ENCODE measurements around the gene MAP6.
"Not testable (repeated sequence)": the region's sequence is repeated elsewhere in the genome, so short reads cannot be mapped to it uniquely, and the experiment has no call there.

Gene MAP6

DNA sequence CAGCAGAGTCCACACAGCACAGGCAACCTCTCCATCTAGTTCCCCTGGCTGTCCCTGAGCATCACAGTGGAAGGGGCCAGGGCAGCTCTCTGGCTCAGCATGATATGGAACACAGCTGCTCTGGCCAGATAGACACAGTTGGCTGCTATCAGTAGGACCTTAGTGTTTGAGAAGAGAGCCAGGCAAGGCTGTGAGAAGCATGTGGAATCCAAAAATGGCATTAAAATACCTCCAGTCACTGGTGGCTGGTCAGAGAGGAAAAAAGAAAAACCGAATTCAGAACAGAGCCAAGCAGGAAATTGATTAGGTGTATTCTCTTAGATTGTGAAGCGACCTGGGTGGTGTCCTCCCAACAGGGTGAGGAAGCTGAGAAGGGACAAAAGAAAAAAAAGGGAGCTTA is 78.9 kb downstream of the MAP6 start:
- no peak for DNase-seq

- no peak for DNase-seq
These were observed 79.8 kb downstream of the MAP6 start for GRCh38 chr11:75589051-75589450.

- DNase-seq: no peak
These were observed 80.8 kb downstream of the MAP6 start for GRCh38 chr11:75588051-75588481.

DNA sequence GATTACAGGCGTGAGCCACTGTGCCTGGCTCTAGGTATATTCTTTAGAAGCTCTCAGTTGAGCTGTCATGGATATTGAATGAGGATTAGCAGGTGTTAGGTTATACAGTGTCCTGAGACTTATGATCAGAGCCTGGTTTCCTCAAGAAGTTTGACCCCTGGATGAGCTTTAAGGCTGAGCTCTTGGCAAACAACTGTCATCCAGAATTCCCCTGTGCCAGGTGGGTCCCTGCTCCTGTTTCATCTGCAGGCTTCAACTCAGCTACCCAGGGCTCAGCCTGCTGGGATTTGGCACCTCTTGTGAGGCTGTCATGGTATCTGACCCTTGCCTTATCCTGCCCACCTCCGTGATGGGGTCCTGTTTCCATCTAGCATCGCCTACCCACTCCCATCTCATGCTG is 82.4 kb downstream of the MAP6 start:
- DNase-seq: no peak

DNA sequence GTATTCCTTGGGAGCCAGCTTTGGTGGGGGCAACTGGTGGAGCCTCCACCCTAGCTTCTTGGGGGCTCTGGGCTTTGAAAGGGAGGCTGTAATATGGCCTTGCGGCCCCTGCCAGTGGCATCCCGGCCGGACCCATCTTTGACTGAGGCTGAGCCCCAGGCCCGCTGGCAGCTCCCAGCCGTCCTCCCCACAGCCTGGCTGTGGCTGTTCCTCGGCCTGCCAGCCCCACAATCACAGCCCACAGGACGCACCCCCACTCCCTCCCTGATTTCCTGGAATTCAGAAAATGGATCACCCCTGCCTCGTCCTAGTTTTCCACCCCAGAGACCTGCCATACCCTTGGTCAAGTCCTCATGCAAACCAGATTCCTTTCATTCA is 83.6 kb downstream of the MAP6 start:
- DNase-seq: no peak

DNA sequence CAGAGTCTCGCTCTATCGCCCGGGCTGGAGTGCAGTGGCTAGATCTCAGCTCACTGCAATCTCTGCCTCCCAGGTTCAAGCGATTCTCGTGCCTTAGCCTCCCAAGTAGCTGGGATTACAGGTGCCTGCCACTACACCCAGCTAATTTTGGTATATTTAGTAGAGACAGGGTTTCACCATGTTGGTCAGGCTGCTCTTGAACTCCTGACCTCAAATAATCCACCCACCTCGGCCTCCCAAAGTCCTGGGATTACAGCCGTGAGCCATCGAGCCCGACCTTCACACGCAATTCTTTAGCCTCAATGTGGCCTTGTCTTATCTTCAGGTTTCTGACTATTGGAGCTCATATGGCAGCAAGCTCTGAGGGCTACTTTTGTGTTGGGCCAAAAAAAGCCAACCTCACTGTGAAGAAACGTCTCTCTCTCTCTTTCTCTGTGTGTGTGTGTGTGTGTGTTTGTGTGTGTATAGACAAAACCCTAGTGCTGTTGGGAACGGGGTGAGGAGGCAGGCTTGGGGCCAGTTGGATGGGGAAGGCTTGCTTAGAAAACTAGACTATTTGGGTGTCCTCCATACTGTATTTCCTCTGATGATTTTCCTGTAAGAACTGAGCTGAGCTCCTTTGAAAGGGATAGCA is 84.1 kb downstream of the MAP6 start:
- not testable (repeated sequence) for DNase-seq

DNA sequence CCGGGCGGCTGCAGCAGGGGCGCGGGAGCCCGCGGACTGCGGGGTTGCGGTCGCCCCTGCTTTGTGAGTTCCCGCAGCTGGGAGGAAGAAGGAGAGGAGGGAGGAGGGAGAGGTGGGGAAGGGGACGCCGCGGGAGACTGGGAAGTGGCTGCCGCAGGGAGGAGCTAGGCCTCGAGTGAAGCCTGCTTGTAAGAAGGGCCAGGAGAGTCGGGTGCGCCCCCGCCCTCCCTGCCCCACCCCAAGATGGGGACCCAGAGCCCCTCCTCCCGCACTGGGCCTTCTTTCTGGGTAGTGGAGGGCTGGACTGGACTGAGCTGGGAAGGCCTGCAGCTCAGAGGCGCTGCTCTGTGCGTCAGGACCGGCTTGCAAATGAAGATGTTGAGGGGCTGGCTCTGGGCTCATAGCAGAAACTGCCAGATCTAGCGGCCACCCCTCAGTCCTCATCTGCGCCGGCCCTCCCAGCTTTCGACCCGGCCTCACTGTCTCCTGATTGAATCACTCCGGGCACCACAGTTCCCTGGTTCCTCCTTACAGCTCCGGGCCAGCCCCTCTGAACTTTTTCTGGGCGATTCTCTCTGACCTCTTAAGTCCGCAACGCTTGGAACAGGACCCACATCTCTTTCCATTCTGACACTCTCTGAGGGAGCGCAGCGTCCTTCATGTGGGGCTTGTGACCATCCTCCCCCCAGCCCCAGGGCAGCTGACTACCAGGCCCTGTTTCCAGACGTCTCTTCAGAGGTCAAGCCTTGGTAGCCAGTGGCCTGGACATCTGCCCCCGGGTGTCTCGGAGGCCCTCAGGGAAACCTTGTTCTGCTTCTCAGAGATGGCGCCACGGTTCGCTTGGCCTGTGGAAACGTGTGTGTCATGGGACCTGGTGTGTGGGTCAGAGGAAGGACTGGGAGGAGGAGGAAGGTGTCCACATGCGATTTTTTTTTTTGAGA is 84.8 kb downstream of the MAP6 start:
- DNase-seq: no peak

- DNase-seq: peak in 1 of 2 experiments; percentile 15
These were observed 85.7 kb downstream of the MAP6 start for GRCh38 chr11:75582895-75583717.

DNA sequence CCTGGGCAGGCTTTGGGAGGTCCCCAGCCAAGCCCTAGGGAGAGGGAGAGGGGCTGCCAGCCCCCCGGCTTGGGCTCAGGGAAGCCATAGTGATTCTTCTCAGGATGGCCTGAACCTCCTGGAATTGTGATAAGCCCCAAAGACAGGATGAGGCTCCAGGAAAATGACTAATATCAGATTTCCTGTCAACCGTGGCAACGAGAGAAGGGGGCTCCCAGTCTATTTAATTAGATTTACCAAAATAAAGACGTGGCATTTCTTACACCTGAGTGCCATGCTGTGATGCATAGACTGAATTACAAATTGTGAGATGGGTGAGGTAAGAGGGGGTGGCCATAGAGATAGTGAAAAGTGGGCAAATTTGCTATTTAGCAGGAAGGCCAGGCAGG is 86.3 kb downstream of the MAP6 start:
- no peak for DNase-seq

DNA sequence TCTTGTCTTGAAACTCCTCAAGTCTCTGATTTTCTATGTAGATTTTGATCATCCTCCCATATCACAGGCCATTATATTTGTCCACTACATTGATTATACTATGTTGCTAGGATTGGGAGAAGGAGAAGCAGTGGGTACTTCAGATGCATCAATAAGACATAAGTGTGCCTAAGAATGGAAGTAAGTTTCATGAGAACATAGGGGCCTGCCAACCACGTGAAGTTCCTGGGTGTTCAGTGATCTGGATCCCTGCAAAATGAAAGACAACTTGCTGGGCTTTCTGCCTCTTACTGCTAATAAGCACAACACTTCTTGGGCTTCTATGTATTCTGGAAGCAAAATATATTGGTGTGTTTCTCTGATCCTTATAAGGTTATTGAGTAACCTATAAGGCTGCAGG is 89.0 kb downstream of the MAP6 start:
- no peak for DNase-seq

DNA sequence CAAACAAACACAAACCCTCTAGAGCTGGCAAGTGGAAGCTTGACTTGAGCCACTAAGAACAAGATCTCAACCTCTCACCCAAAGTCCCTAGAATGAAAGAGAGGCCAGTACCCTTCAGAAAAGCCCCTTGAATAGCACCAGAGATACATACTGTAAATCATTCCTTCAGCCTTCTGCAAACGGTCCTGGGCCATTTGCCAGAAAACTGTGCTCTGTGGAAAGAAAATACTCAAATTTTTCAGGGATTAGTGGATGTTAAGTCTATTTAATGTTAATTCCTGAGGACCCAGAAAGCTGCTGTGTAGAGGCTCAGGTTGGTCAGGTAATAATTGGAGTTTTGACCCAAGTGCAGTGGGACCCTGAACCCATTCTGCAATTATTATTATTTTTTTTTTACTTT is 89.9 kb downstream of the MAP6 start:
- no peak for DNase-seq

DNA sequence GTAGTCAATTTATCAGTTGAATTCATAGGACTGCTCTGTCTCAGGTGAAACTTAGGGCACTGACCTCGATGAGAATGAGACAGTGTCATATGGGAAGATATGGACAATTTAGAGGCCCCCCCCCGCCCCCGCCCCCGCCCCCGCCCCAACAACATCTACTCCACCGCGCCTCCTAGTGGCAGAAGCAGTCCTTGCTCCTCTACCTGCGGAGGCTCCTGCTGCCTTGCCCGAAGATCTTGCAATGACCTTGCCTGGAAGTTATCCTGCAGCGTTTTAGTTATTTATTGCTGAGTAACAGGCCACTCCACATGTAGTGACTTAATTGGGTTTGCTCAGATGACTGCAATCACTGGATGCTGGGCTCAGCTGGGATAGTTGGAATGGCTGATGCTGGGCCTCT is 91.6 kb downstream of the MAP6 start:
- DNase-seq: peak; percentile 41 to 58

DNA sequence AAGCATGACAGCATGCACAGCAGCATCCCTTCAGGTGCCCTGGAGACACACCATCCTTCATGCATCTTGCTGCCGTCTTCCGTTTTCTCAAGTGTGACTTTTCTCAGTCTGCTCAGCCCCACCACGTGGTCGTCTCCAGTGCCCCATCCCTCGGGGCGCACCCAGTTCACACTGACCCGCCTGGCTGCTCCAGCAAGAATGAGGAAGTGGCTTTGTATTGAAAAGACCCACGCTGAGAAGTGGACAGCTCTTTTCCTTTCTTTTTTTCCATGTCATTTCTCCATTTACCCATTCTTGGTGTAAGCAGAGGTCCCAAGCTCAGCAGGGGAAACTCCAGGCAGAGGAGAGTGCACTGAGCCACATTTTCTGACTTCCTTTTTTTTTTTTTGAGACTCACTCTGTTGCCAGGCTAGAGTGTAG is 92.3 kb downstream of the MAP6 start:
- no peak for DNase-seq

- DNase-seq: no peak
These were observed 92.8 kb downstream of the MAP6 start for GRCh38 chr11:75576017-75576416.

GRCh38 chr11:75574698-75575602 is 93.9 kb downstream of the MAP6 start:
- DNase-seq: no peak

GRCh38 chr11:75572744-75573143 is 96.1 kb downstream of the MAP6 start:
- DNase-seq: no peak

- no peak for DNase-seq
These were observed 97.2 kb downstream of the MAP6 start for GRCh38 chr11:75571625-75572024.

GRCh38 chr11:75570559-75571139 is 98.2 kb downstream of the MAP6 start:
- no peak for DNase-seq

GRCh38 chr11:75568616-75569219 is 100.1 kb downstream of the MAP6 start:
- DNase-seq: no peak

DNA sequence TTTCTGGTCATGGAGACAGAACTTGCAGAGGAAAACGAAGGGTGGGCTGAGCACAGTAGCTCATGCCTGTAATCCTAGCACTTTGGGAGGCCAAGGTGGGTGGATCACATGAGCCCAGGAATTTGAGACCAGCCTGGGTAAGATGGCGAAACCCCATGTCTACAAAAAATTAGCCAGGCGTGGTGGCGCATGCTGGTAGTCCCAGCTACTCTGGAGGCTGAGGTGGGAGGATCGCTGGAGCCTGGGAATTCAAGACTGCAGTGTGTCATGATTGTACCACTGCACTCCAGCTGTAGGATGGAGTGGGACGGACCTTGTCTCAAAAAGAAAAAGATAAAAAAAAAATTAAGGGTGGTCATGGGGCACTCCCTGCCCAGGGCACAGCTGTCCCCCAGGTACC is 100.9 kb downstream of the MAP6 start:
- DNase-seq: no peak

GRCh38 chr11:75566763-75567279 is 102.0 kb downstream of the MAP6 start:
- no peak for DNase-seq
